HEK293 (cell line): Measurements from ENCODE around the gene MTUS2.

ENCODE experiments used
- CTCF ChIA-PET: fragments of 350-600 bp; formaldehyde crosslinking; extraction: SDS; loops from one replicate; lab custom pipeline; 2021; ENCODE audit warnings: antibody characterized with exemption; lab: Yijun Ruan, JAX
- POLR2A ChIA-PET: fragments of 300-600 bp; formaldehyde crosslinking; extraction: SDS; loops from one replicate; lab custom pipeline; 2020; ENCODE audit warnings: antibody characterized with exemption, inconsistent platforms; lab: Yijun Ruan, JAX
- H3K27ac ChIP-seq: fragments of 200-500 bp; sonication (Bioruptor generic); 2 replicates; pipeline ENCODE4 v1.5.1; 2014; ENCODE audit warnings: low read depth, low read length, control low read depth, inconsistent platforms; ENCODE audit errors: extremely low read depth
- H3K36me3 ChIP-seq, 2 experiments: fragments of 200-500 bp in 1 of 2; sonication (Bioruptor generic) in 1 of 2; 1 replicate in 1 of 2; 2 replicates in 1 of 2; pipeline ENCODE4 v1.5.1; 2014 to 2017; ENCODE audit warnings: inconsistent platforms in 2 of 2, low read length in 2 of 2; ENCODE audit not compliant: control insufficient read depth in 2 of 2, insufficient read depth in 1 of 2
- H3K4me1 ChIP-seq: fragments of 200-500 bp; sonication (Bioruptor generic); 2 replicates; pipeline ENCODE4 v1.5.1; 2014; ENCODE audit warnings: mild to moderate bottlenecking, low read length, inconsistent platforms; ENCODE audit not compliant: control insufficient read depth, insufficient read depth
- H3K4me3 ChIP-seq: 2 replicates; pipeline ENCODE4 v1.5.1; 2011; ENCODE audit warnings: low read depth, mild to moderate bottlenecking, control low read depth, low read length, moderate library complexity
- H3K9me3 ChIP-seq: fragments of 200-500 bp; sonication (Bioruptor generic); 2 replicates; pipeline ENCODE4 v1.5.1; 2014; ENCODE audit warnings: low read depth, low read length, inconsistent platforms; ENCODE audit not compliant: control insufficient read depth, insufficient read depth
- BCL11B ChIP-seq: fragments of 450-650 bp; formaldehyde crosslinking; IDR thresholded peaks from 2 replicates; pipeline ENCODE4 v1.5.1; 2016; ENCODE audit warnings: low read depth, missing biosample characterization, missing genetic modification characterization
- FEZF1 ChIP-seq: fragments of 450-650 bp; formaldehyde crosslinking; IDR thresholded peaks from 2 replicates; pipeline ENCODE4 v1.5.1; 2016; ENCODE audit warnings: missing biosample characterization, missing genetic modification characterization
- GLIS2 ChIP-seq: fragments of 450-650 bp; formaldehyde crosslinking; IDR thresholded peaks from 2 replicates; pipeline ENCODE4 v1.5.1; 2016; ENCODE audit warnings: missing biosample characterization, missing genetic modification characterization
- KLF16 ChIP-seq: fragments of 450-650 bp; formaldehyde crosslinking; IDR thresholded peaks from 2 replicates; pipeline ENCODE4 v1.5.1; 2017; ENCODE audit warnings: missing biosample characterization, missing genetic modification characterization
- MEIS1 ChIP-seq: sonication (generic); formaldehyde crosslinking; IDR thresholded peaks from 2 replicates; pipeline ENCODE4 v1.8.1; 2022; ENCODE audit warnings: missing genetic modification reagents, mild to moderate bottlenecking, borderline replicate concordance
- ZBTB17 ChIP-seq: fragments of 450-650 bp; formaldehyde crosslinking; IDR thresholded peaks from 2 replicates; pipeline ENCODE4 v1.5.1; 2016; ENCODE audit warnings: missing biosample characterization, missing genetic modification characterization
- ZBTB48 ChIP-seq: fragments of 450-650 bp; formaldehyde crosslinking; IDR thresholded peaks from 2 replicates; pipeline ENCODE4 v1.5.1; 2016; ENCODE audit warnings: missing biosample characterization, missing genetic modification characterization
- ZBTB7A ChIP-seq: fragments of 450-650 bp; formaldehyde crosslinking; IDR thresholded peaks from 2 replicates; pipeline ENCODE4 v1.5.1; 2016; ENCODE audit warnings: low read depth, missing biosample characterization, missing genetic modification characterization
- ZNF132 ChIP-seq: fragments of 450-650 bp; formaldehyde crosslinking; IDR thresholded peaks from 2 replicates; pipeline ENCODE4 v1.5.1; 2017; ENCODE audit warnings: missing biosample characterization, missing genetic modification characterization, borderline replicate concordance
- ZNF175 ChIP-seq: fragments of 450-650 bp; formaldehyde crosslinking; IDR thresholded peaks from 2 replicates; pipeline ENCODE4 v1.5.1; 2016; ENCODE audit warnings: missing biosample characterization, missing genetic modification characterization
- ZNF184 ChIP-seq: fragments of 450-650 bp; IDR thresholded peaks from 2 replicates; pipeline ENCODE4 v1.5.1; 2018; ENCODE audit warnings: missing biosample characterization, mild to moderate bottlenecking, missing genetic modification characterization
- ZNF19 ChIP-seq: fragments of 450-650 bp; formaldehyde crosslinking; IDR thresholded peaks from 2 replicates; pipeline ENCODE4; 2016; ENCODE audit warnings: missing biosample characterization, missing genetic modification characterization, low read depth
- ZNF202 ChIP-seq: fragments of 450-650 bp; formaldehyde crosslinking; IDR thresholded peaks from 2 replicates; pipeline ENCODE4 v1.5.1; 2016; ENCODE audit warnings: missing biosample characterization, missing genetic modification characterization, borderline replicate concordance
- ZNF214 ChIP-seq: fragments of 450-650 bp; formaldehyde crosslinking; IDR thresholded peaks from 2 replicates; pipeline ENCODE4 v1.5.1; 2017; ENCODE audit warnings: missing biosample characterization, mild to moderate bottlenecking, missing genetic modification characterization, borderline replicate concordance
- ZNF302 ChIP-seq: fragments of 450-650 bp; formaldehyde crosslinking; IDR thresholded peaks from 2 replicates; pipeline ENCODE4 v1.5.1; 2016; ENCODE audit warnings: missing biosample characterization, missing genetic modification characterization, low read depth
- ZNF341 ChIP-seq: fragments of 450-650 bp; formaldehyde crosslinking; IDR thresholded peaks from 2 replicates; pipeline ENCODE4; 2016; ENCODE audit warnings: low read depth, missing biosample characterization, missing genetic modification characterization
- ZNF350 ChIP-seq: fragments of 450-650 bp; formaldehyde crosslinking; IDR thresholded peaks from 2 replicates; pipeline ENCODE4 v1.5.0; 2017; ENCODE audit warnings: missing biosample characterization, mild to moderate bottlenecking, missing genetic modification characterization
- ZNF354C ChIP-seq: fragments of 450-650 bp; formaldehyde crosslinking; IDR thresholded peaks from 2 replicates; pipeline ENCODE4 v1.5.1; 2016; ENCODE audit warnings: missing biosample characterization, missing genetic modification characterization, low read depth, borderline replicate concordance
- ZNF366 ChIP-seq: fragments of 450-650 bp; formaldehyde crosslinking; conservative IDR thresholded peaks from 2 replicates; pipeline ENCODE4 v1.5.1; 2016; ENCODE audit warnings: missing biosample characterization, missing genetic modification characterization
- ZNF391 ChIP-seq: fragments of 450-650 bp; formaldehyde crosslinking; IDR thresholded peaks from 2 replicates; pipeline ENCODE4 v1.5.1; 2016; ENCODE audit warnings: low read depth, missing biosample characterization, missing genetic modification characterization, borderline replicate concordance
- ZNF416 ChIP-seq: fragments of 450-650 bp; formaldehyde crosslinking; IDR thresholded peaks from 2 replicates; pipeline ENCODE4 v1.5.1; 2016; ENCODE audit warnings: missing biosample characterization, missing genetic modification characterization
- ZNF426 ChIP-seq: fragments of 450-650 bp; formaldehyde crosslinking; IDR thresholded peaks from 2 replicates; pipeline ENCODE4 v1.5.1; 2017; ENCODE audit warnings: missing biosample characterization, missing genetic modification characterization, mild to moderate bottlenecking, inconsistent platforms, moderate library complexity
- ZNF530 ChIP-seq: fragments of 450-650 bp; formaldehyde crosslinking; IDR thresholded peaks from 2 replicates; pipeline ENCODE4 v1.5.1; 2016; ENCODE audit warnings: low read depth, missing biosample characterization, missing genetic modification characterization
- ZNF561 ChIP-seq: fragments of 450-650 bp; IDR thresholded peaks from 2 replicates; pipeline ENCODE4 v1.5.1; 2018; ENCODE audit warnings: missing biosample characterization, missing genetic modification characterization, borderline replicate concordance
- ZNF571 ChIP-seq: fragments of 450-650 bp; formaldehyde crosslinking; IDR thresholded peaks from 2 replicates; pipeline ENCODE4 v1.5.0; 2017; ENCODE audit warnings: missing biosample characterization, missing genetic modification characterization
- ZNF600 ChIP-seq: fragments of 450-650 bp; formaldehyde crosslinking; IDR thresholded peaks from 2 replicates; pipeline ENCODE4 v1.5.1; 2016; ENCODE audit warnings: missing biosample characterization, missing genetic modification characterization
- ZNF610 ChIP-seq: fragments of 450-650 bp; formaldehyde crosslinking; IDR thresholded peaks from 2 replicates; pipeline ENCODE4 v1.5.1; 2016; ENCODE audit warnings: missing biosample characterization, missing genetic modification characterization, borderline replicate concordance
- ZNF660 ChIP-seq: fragments of 450-650 bp; IDR thresholded peaks from 2 replicates; pipeline ENCODE4 v1.5.1; 2018; ENCODE audit warnings: missing biosample characterization, mild to moderate bottlenecking, missing genetic modification characterization
- ZNF664 ChIP-seq: fragments of 450-650 bp; formaldehyde crosslinking; IDR thresholded peaks from 2 replicates; pipeline ENCODE4 v1.5.1; 2016; ENCODE audit warnings: missing biosample characterization, missing genetic modification characterization
- ZNF670 ChIP-seq: fragments of 450-650 bp; formaldehyde crosslinking; IDR thresholded peaks from 2 replicates; pipeline ENCODE4 v1.5.1; 2016; ENCODE audit warnings: missing biosample characterization, missing genetic modification characterization, low read depth
- ZNF843 ChIP-seq: fragments of 450-650 bp; formaldehyde crosslinking; IDR thresholded peaks from 2 replicates; pipeline ENCODE4 v1.5.1; 2016; ENCODE audit warnings: missing biosample characterization, missing genetic modification characterization
- ZSCAN23 ChIP-seq: fragments of 450-650 bp; formaldehyde crosslinking; IDR thresholded peaks from 2 replicates; pipeline ENCODE4 v1.5.1; 2016; ENCODE audit warnings: missing biosample characterization, missing genetic modification characterization
- TF ChIP-seq, protein P1 (sequence below): fragments of 450-650 bp; formaldehyde crosslinking; IDR thresholded peaks from 2 replicates; pipeline ENCODE4 v1.5.1; 2016; ENCODE audit warnings: missing biosample characterization, missing genetic modification characterization, borderline replicate concordance

The MTUS2 gene

DNA sequence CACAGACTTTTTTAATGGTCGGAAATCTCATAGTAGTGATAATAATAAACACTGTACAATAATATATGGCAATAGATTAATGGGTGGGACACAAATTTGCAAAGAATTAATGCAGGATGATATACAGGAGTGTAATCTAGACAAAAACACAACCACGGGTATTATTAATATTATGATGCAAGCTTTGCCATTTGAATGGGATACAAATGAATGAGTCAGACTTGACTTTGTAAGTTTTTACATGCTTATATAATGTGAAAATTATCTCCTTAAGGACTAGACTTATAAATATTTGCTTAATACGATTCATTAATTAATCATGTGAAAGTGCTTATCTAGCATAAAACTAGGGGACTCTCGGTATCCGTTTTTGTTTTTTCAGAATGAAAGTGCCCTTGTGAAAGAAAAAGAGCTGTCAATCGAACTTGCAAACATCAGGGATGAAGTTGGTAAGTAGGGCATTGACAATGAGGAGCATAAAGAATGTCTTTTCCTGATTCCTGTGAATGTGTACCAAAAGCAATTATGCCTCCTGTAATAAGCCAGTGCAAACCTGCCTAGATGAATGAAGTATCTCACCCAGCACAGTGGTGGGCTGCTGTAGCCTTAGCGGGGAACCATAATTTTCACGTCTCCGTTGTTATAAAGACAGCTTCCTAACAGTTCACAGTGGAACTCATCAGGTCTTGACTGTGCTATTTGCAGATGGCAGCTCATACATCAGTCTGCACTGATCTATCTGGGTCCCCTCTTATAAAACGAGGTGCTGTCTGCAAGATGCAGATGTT, 619.7 kb downstream of the MTUS2 start:
- peaks cover 11% of the 10 kb centered on the region for H3K4me1 ChIP-seq
- no peaks in the 10 kb centered on the region for H3K36me3 ChIP-seq
- ChIA-PET CTCF (no interaction called here), POLR2A (interaction anchor here (0.6 kb wide), 1 partner anchor 8 kb away, joined by 4 read pairs; no protein-coding TSS in a partner anchor)
- no peak for TF ChIP-seq MEIS1 (CRISPR knock-in tag)
- no peak for TF ChIP-seq ZNF843
- TF ChIP-seq FEZF1 (tag by site-specific recombination), result no peak
- no peak for TF ChIP-seq KLF16 (tag by site-specific recombination)
- no peak for TF ChIP-seq ZNF571 (tag by site-specific recombination)
- TF ChIP-seq BCL11B (tag by site-specific recombination), result no peak
- TF ChIP-seq ZBTB48 (tag by site-specific recombination), result no peak
- no peak for TF ChIP-seq ZBTB7A (tag by site-specific recombination)
- TF ChIP-seq ZNF214 (tag by site-specific recombination), result no peak
- no peak for TF ChIP-seq ZNF600 (tag by site-specific recombination)
- no peak for TF ChIP-seq ZNF19 (tag by site-specific recombination)
- no peak for TF ChIP-seq ZNF341 (tag by site-specific recombination)
- no peak for TF ChIP-seq ZNF610 (tag by site-specific recombination)
- TF ChIP-seq ZNF530 (tag by site-specific recombination), result no peak
- no peak for TF ChIP-seq ZNF391 (tag by site-specific recombination)
- no peak for TF ChIP-seq ZNF426 (tag by site-specific recombination)
- H3K9me3 ChIP-seq, result no peaks in the 10 kb centered on the region
- no peak overlapping the region for H3K27ac ChIP-seq
- no peak overlapping the region for H3K4me3 ChIP-seq

DNA sequence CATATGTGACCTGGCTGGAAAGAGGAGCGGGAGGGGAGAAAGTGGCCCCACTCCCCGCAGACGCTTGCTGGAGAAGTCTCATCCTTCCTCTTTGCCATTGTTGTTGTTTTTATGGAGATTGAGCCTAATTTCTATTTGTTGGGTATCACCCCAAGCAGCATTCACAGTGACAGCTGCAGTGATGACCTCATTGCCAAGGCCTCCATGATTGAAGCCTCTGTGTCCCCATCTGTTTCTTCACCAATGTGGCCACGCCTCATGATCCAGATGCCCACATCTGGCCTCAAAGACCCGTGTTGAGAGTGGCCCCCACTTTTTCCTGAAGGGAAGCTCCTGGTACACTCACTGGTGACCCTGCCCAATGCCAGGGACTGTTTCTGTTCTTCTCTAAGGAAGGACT, 621.2 kb downstream of the MTUS2 start:
- ChIA-PET CTCF (no interaction called here), POLR2A (no interaction called here)
- Histone ChIP-seq H3K4me1 (peaks cover 6% of the 10 kb centered on the region), H3K4me3 (no peak overlapping the region), H3K36me3 (no peaks in the 10 kb centered on the region), H3K27ac (no peak overlapping the region), H3K9me3 (no peaks in the 10 kb centered on the region)
- TF ChIP-seq ZNF132 (tag by site-specific recombination), result no peak
- no peak for TF ChIP-seq ZNF184
- no peak for TF ChIP-seq ZNF416 (tag by site-specific recombination)
- TF ChIP-seq ZNF670 (tag by site-specific recombination), result no peak
- no peak for TF ChIP-seq ZNF561 (tag by site-specific recombination)
- TF ChIP-seq ZNF366 (tag by site-specific recombination), result no peak
- TF ChIP-seq ZNF391 (tag by site-specific recombination), result no peak
- TF ChIP-seq, protein P1, sequence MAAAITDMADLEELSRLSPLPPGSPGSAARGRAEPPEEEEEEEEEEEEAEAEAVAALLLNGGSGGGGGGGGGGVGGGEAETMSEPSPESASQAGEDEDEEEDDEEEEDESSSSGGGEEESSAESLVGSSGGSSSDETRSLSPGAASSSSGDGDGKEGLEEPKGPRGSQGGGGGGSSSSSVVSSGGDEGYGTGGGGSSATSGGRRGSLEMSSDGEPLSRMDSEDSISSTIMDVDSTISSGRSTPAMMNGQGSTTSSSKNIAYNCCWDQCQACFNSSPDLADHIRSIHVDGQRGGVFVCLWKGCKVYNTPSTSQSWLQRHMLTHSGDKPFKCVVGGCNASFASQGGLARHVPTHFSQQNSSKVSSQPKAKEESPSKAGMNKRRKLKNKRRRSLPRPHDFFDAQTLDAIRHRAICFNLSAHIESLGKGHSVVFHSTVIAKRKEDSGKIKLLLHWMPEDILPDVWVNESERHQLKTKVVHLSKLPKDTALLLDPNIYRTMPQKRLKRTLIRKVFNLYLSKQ, result no peak
- no peak for TF ChIP-seq ZNF660 (tag by site-specific recombination)
- no peak for TF ChIP-seq GLIS2 (tag by site-specific recombination)
- no peak for TF ChIP-seq ZNF202 (tag by site-specific recombination)
- TF ChIP-seq ZSCAN23 (tag by site-specific recombination), result no peak
- no peak for TF ChIP-seq ZBTB17 (tag by site-specific recombination)
- no peak for TF ChIP-seq ZNF350 (tag by site-specific recombination)
- no peak for TF ChIP-seq ZNF302
- TF ChIP-seq ZNF354C (tag by site-specific recombination), result no peak
- TF ChIP-seq ZNF664 (tag by site-specific recombination), result no peak
- no peak for TF ChIP-seq ZNF175 (tag by site-specific recombination)
